Right cardiac atrium (tissue), 5 donors: ENCODE results near the gene TRIM50. TPM values are rescaled to one million over a fixed set of nuclear protein-coding genes. Genes with fewer than 3 reads are reported as not detected.
"Not testable (repeated sequence)": the region's sequence is repeated elsewhere in the genome, so short reads cannot be mapped to it uniquely, and the experiment has no call there.

Source experiments
- ATAC-seq, 2 donors: fragments of 200-7000 bp; cut with Tn5 transposase; one replicate each; pipeline versions ENCODE4 v1.8.0 to v1.9.1; 2020; ENCODE audit warnings: moderate library complexity in 2 of 2, mild to moderate bottlenecking in 1 of 2
- DNase-seq, 3 donors: peaks; one replicate each; pipeline ENCODE4 v3.0.0-alpha.2; 2020
- H3K27ac ChIP-seq: one replicate; pipeline ENCODE4 v1.5.1; 2013; ENCODE audit warnings: mild to moderate bottlenecking, low read length, control low read depth, moderate library complexity
- H3K27me3 ChIP-seq: one replicate; pipeline ENCODE4 v1.6.1; 2013; ENCODE audit not compliant: control insufficient read depth, insufficient read depth
- H3K4me1 ChIP-seq: one replicate; pipeline ENCODE4 v1.6.1; 2013; ENCODE audit warnings: low read length; ENCODE audit not compliant: control insufficient read depth, insufficient read depth
- H3K4me3 ChIP-seq: one replicate; pipeline ENCODE4 v1.5.1; 2013; ENCODE audit warnings: low read length, control low read depth
- H3K9me3 ChIP-seq: one replicate; pipeline ENCODE4 v1.6.1; 2013; ENCODE audit warnings: low read length; ENCODE audit not compliant: control insufficient read depth
- WGBS: extraction: QIAGEN DNeasy Blood & Tissue Kit; methylation state at CpG from one replicate; pipeline ENCODE4 v1.1.7; 2013; 5-methylcytosine and 5-hydroxymethylcytosine counted together
- intact Hi-C, 4 donors: fragments of 100-400 bp; cut with DNase I; formaldehyde crosslinking; loops; one replicate each; pipeline versions ENCODE4 v1.11.0 to v1.14.0; 2022 to 2023
- long read RNA-seq, 4 donors: library from polyadenylated mRNA; unstranded; transcript quantifications; one replicate each; pipeline ENCODE4 v2.0.0, GENCODE V29; 2020 to 2021
- polyA plus RNA-seq: library from polyadenylated mRNA; stranded (reverse); fragments of 200-250 nt; gene quantifications from one replicate; pipeline ENCODE4 v1.2.3, GENCODE V29; 2013
- total RNA-seq, 4 donors: library from RNA; stranded (reverse); fragmentation: NEBNext Ultra II Directional; extraction: Animal tissue kit (Norgen Biotek cat#: 25700); gene quantifications; one replicate each; pipeline ENCODE4 v1.2.1, GENCODE V29; 2021
- donor health status: healthy with polysubstance abuse.
- donor health status: DM: no; HTN: yes; CAD: no.
- donor health status: DM: no; HTN: no; CAD: no.
- donor health status: DM: no; HTN: yes; CAD: no; lungs with severe emphysema.
- donor health status: DM: yes; HTN: yes; CAD: no.

Gene TRIM50
- total RNA-seq (under 1 TPM in 2 of 4 donors, not detected in 2; 0.12 to 0.17 TPM), polyA plus RNA-seq (0.07 TPM)
- long read RNA-seq, donor 1: 0 reads
- long read RNA-seq, donor 2: 0 reads
- long read RNA-seq, donor 3: 0 reads
- long read RNA-seq, donor 4: 0 reads

DNA sequence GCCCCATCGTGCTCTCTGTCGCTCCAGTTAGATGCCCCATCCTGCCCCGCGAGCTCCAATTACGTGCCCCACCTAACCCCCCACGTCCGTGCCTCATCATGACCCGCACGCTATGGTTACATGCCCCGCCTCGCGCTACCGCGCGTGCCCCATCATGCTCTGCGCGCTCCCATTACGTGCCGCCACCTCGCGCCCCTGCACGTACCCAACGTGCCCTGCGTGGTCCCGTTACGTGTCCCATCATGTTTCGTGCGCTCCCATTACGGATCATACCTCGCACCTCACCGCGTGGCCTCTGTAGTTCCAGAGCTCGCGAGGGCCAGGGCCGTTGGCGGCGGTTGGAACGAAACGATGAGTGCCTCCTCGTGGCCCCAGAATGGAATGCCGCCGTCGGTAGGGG is at the start of gene TRIM50, which contains the start of gene FKBP6:
TRIM50 (minus strand) TSS at position 161 of the 400 bp plus-strand sequence. CDS start 3,295 bp downstream, outside the sequence.
FKBP6 (plus strand) TSS at position 240 of the 400 bp plus-strand sequence. CDS start 268 bp downstream, outside the sequence.
- H3K9me3 ChIP-seq, H3K4me3 ChIP-seq, DNase-seq, intact Hi-C loops, H3K27me3 ChIP-seq, H3K4me1 ChIP-seq, ATAC-seq, H3K27ac ChIP-seq: not testable (repeated sequence)
- 91% methylated on average over 43 of the region's 43 CpGs for WGBS

GRCh38 chr7:73376671-73377412 is 49.0 kb upstream of the TRIM50 start:
- no peaks in the 10 kb centered on the region for H3K9me3 ChIP-seq
- H3K4me1 ChIP-seq: no peaks in the 10 kb centered on the region
- DNase-seq (no peak), ATAC-seq (peak in 1 of 2 donors; percentile 20)
- no peaks in the 10 kb centered on the region for H3K27me3 ChIP-seq
- intact Hi-C loops: no loop called here
- 75% methylated on average over 20 of the region's 20 CpGs for WGBS
- no peak overlapping the region for H3K4me3 ChIP-seq
- no peak overlapping the region for H3K27ac ChIP-seq

DNA sequence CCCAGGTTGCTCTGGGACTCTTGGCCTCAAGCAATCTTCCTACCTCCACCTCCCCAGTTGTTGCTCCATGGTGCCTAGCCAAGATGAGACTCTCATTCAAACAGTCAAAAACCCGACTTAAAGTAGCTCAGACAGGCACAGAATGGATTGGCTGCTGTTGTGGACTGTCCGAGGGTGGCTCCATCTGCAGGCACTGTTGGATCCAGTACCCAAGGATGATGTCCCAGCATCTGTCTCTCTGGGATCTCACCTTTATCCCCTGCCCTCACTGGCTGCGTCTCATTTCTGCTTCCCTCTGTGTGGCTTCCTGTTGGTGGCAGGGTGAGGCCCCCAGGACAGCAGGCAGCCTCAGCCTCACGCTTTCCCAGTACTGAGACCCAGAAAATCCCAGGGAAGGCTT is 48.4 kb upstream of the TRIM50 start:
- H3K4me3 ChIP-seq, ATAC-seq, intact Hi-C loops, H3K27ac ChIP-seq, H3K27me3 ChIP-seq, H3K4me1 ChIP-seq, H3K9me3 ChIP-seq, DNase-seq: not testable (repeated sequence)
- 69% methylated on average over 4 of the region's 4 CpGs for WGBS

GRCh38 chr7:73373741-73374140 is 45.9 kb upstream of the TRIM50 start:
- DNase-seq (no peak), ATAC-seq (no peak)
- WGBS: 88% methylated on average over 13 of the region's 13 CpGs
- intact Hi-C loops: no loop called here
- Histone ChIP-seq H3K27me3 (no peaks in the 10 kb centered on the region), H3K9me3 (no peaks in the 10 kb centered on the region), H3K4me3 (no peak overlapping the region), H3K4me1 (no peaks in the 10 kb centered on the region), H3K27ac (no peak overlapping the region)

GRCh38 chr7:73369622-73370021 is 41.7 kb upstream of the TRIM50 start:
- intact Hi-C loops: loop anchor here in 1 of 4 donors (10.0 kb wide), 1 partner anchor 65 kb away; the partner anchor contains the start of gene FZD9
- 81% methylated on average over 9 of the region's 9 CpGs for WGBS
- Histone ChIP-seq H3K27me3 (no peaks in the 10 kb centered on the region), H3K27ac (no peak overlapping the region), H3K9me3 (no peaks in the 10 kb centered on the region), H3K4me1 (no peaks in the 10 kb centered on the region), H3K4me3 (no peak overlapping the region)
- no peak for DNase-seq
- no peak for ATAC-seq

GRCh38 chr7:73369009-73369408 is 41.1 kb upstream of the TRIM50 start:
- ATAC-seq (peak in 1 of 2 donors; percentile 33), DNase-seq (no peak)
- Histone ChIP-seq H3K4me3 (no peak overlapping the region), H3K27me3 (no peaks in the 10 kb centered on the region), H3K4me1 (no peaks in the 10 kb centered on the region), H3K9me3 (no peaks in the 10 kb centered on the region), H3K27ac (no peak overlapping the region)
- intact Hi-C loops: loop anchor here in 1 of 4 donors (10.0 kb wide), 1 partner anchor 66 kb away; the partner anchor contains the start of gene FZD9
- 84% methylated on average over 11 of the region's 11 CpGs for WGBS

DNA sequence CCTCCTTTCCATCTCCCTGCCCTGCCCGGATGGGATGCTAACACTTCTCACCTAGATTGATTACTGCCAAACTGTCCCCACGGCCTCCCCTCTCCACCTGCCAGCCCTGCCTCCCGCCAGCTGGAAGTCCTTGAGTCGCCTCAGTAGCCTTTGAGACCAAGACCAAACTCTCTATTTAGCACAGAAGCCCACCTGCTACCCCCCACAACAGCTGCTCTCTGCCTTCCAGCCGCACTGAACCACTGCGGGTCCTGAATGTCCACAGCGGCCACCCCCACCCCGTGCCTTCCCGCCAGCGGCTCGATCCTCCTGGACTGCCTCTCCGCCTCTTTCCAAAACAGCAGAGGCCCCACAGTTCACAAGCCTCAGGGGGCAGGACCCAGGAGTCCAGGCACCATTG is 39.1 kb upstream of the TRIM50 start:
- no peak for DNase-seq
- no peaks in the 10 kb centered on the region for H3K4me1 ChIP-seq
- no peak overlapping the region for H3K4me3 ChIP-seq
- intact Hi-C loops: loop anchor here in 1 of 4 donors (10.0 kb wide), 1 partner anchor 68 kb away; the partner anchor contains the start of gene FZD9
- H3K27me3 ChIP-seq: no peaks in the 10 kb centered on the region
- 79% methylated on average over 12 of the region's 12 CpGs for WGBS
- H3K27ac ChIP-seq: no peak overlapping the region
- no peaks in the 10 kb centered on the region for H3K9me3 ChIP-seq
- no peak for ATAC-seq

DNA sequence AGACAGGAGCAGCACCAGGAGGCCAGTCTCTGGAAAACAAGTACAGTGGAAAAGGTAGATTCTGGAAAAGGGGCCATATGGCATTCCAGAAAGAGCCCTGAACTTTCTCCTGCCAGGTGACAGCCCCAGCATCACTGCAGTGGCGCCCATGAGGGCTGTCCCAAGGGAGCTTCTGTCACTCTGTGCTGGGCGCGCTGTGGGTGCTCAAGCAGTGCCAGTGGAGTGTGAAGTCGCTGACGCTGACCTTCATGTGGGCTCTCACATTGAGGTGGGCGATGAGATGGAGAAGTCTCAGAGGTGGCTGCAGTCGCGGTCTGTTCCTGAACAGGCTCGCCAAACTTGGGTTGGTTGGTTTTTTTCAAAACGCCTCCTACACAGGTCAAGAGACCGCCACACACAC is 38.2 kb upstream of the TRIM50 start:
- H3K4me1 ChIP-seq: no peaks in the 10 kb centered on the region
- WGBS: 88% methylated on average over 11 of the region's 11 CpGs
- no peak overlapping the region for H3K4me3 ChIP-seq
- no peak for DNase-seq
- H3K27ac ChIP-seq: no peak overlapping the region
- no peaks in the 10 kb centered on the region for H3K9me3 ChIP-seq
- intact Hi-C loops: loop anchor here in 1 of 4 donors (10.0 kb wide), 1 partner anchor 69 kb away; the partner anchor contains the start of gene FZD9
- no peak for ATAC-seq
- no peaks in the 10 kb centered on the region for H3K27me3 ChIP-seq

- DNase-seq (no peak), ATAC-seq (peak in 1 of 2 donors; percentile 25)
- Histone ChIP-seq H3K4me1 (no peaks in the 10 kb centered on the region), H3K9me3 (no peaks in the 10 kb centered on the region), H3K27ac (no peak overlapping the region), H3K27me3 (no peaks in the 10 kb centered on the region), H3K4me3 (no peak overlapping the region)
- intact Hi-C loops: loop anchor here in 1 of 4 donors (10.0 kb wide), 1 partner anchor 71 kb away; the partner anchor contains the start of gene FZD9
- 60% methylated on average over 25 of the region's 25 CpGs for WGBS
These were observed 36.3 kb upstream of the TRIM50 start for GRCh38 chr7:73364006-73364728.

DNA sequence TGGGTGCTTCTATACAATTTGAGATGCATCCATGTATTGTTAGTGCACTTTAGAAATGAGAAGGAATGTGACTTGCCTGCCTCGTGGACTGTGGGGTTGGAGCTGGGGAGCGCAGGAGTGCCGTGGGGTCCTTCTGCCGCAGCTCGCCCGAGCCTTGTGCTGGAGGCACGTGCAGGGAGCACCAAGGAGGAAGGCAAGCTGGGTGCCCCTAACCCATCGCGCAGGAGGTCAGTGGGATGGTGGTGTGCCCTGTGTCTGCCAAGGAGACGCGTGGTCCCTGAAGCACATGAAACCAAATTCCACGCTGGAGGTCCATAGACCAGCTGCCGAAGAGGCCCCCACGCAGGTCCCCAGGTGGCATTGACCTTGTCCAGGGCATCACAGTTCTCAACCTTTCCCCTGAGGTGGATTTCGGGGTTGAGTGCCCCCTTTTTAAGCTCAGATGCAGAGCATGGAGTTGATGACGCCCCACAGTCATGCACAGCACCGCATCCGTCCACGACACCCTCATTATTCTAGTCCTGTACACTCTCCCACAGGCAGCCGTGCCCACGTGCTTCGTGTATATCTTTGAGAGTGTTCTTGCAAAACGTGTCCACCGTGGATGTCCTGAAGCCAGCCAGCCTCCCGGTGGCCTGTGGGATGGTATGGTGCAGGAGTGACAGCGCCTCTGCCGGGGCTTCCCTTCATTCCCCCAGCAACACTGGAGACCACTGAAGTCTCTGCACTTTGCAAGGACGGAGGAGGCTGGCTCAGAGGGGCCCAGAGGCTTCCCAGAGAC is 35.5 kb upstream of the TRIM50 start:
- no peaks in the 10 kb centered on the region for H3K4me1 ChIP-seq
- H3K4me3 ChIP-seq: no peak overlapping the region
- no peaks in the 10 kb centered on the region for H3K9me3 ChIP-seq
- WGBS: 86% methylated on average over 28 of the region's 28 CpGs
- DNase-seq: no peak
- H3K27me3 ChIP-seq: no peaks in the 10 kb centered on the region
- no peak for ATAC-seq
- H3K27ac ChIP-seq: no peak overlapping the region
- intact Hi-C loops: loop anchor here in 1 of 4 donors (10.0 kb wide), 1 partner anchor 71 kb away; the partner anchor contains the start of gene FZD9
